Measurements from ENCODE around the gene LAMTOR2. TPM values are rescaled to one million over a fixed set of nuclear protein-coding genes. Genes with fewer than 3 reads are reported as not detected.

Gene LAMTOR2
- total RNA-seq, 1 experiment from 2014 or later, result 50.6 TPM

DNA sequence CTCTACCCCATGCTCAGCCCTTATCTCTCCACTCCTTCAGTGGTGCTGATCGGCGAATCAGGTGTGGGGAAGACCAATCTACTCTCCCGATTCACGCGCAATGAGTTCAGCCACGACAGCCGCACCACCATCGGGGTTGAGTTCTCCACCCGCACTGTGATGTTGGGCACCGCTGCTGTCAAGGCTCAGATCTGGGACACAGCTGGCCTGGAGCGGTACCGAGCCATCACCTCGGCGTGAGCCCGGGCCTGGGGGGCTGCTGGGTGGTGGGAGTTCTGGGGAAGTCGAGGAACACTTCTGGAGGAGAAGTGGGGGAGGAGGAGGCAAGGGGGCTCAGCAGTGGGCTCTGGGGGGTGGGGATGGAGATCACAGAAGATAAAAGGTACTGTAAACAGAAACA lies 11.3 kb downstream of the LAMTOR2 start:
- no peak overlapping the region for H3K4ac ChIP-seq (ENCODE audit: low read depth, low read length)
- H3K36me3 Mint-ChIP-seq (ENCODE audit: insufficient read depth in 1 of 3, low read depth in 3 of 3), result peaks cover 4 to 27% (median 23%) of the 10 kb centered on the region in 3 experiments; a peak in 6 of 7 replicates
- H3K27ac ChIP-seq (ENCODE audit: insufficient read length, low read depth, low read length), result no peak overlapping the region
- no peak overlapping the region for H3K18ac ChIP-seq (ENCODE audit: insufficient read length, low read depth, low read length)
- H3K79me2 ChIP-seq (ENCODE audit: insufficient read depth, low read length), result no peaks in the 10 kb centered on the region
- H4K91ac ChIP-seq (ENCODE audit: insufficient read length, low read depth, low read length), result no peak overlapping the region
- H3K4me1 ChIP-seq (ENCODE audit: insufficient read depth, low read length), result no peaks in the 10 kb centered on the region
- H2BK5ac ChIP-seq (ENCODE audit: insufficient read length, low read length), result no peak overlapping the region
- H3K9me3 ChIP-seq (ENCODE audit: control insufficient read depth, low read depth, low read length), result no peaks in the 10 kb centered on the region
- no peak overlapping the region for H2AFZ ChIP-seq (ENCODE audit: low read length)
- H3K4me1 Mint-ChIP-seq, result peaks cover 42 to 59% of the 10 kb centered on the region in 2 experiments
- H2BK12ac ChIP-seq (ENCODE audit: insufficient read length, low read depth, low read length), result no peak overlapping the region
- H3K27me3 Mint-ChIP-seq (ENCODE audit: low read depth), result no peaks in the 10 kb centered on the region; the same call in none of the 2 replicates
- no peak overlapping the region for H4K8ac ChIP-seq (replicated peaks; ENCODE audit: insufficient read length, low read depth, low read length)
- H4K20me1 ChIP-seq (ENCODE audit: control insufficient read depth, insufficient read depth, insufficient read length), result no peaks in the 10 kb centered on the region
- no peak overlapping the region for H2AK5ac ChIP-seq (ENCODE audit: insufficient read length, low read length)
- H3K4me3 Mint-ChIP-seq, result no peak overlapping the region; a peak in 2 of 5 replicates
- H3K9me3 Mint-ChIP-seq, result no peaks in the 10 kb centered on the region; a peak in 1 of 5 replicates
- H2BK20ac ChIP-seq (ENCODE audit: low read depth, low read length, poor library complexity, severe bottlenecking), result no peak overlapping the region
- H3K27me3 ChIP-seq (ENCODE audit: insufficient read depth, low read length), result no peaks in the 10 kb centered on the region
- no peak overlapping the region for H4K5ac ChIP-seq (ENCODE audit: insufficient read length, low read depth, low read length)
- no peak overlapping the region; the same call in 1 of the 2 replicates for H3K14ac ChIP-seq (ENCODE audit: insufficient read depth, low read length)
- peaks cover 4% of the 10 kb centered on the region for H3K23me2 ChIP-seq (ENCODE audit: insufficient read length, low read depth, low read length, poor library complexity, severe bottlenecking)
- TF ChIP-seq, protein P1, sequence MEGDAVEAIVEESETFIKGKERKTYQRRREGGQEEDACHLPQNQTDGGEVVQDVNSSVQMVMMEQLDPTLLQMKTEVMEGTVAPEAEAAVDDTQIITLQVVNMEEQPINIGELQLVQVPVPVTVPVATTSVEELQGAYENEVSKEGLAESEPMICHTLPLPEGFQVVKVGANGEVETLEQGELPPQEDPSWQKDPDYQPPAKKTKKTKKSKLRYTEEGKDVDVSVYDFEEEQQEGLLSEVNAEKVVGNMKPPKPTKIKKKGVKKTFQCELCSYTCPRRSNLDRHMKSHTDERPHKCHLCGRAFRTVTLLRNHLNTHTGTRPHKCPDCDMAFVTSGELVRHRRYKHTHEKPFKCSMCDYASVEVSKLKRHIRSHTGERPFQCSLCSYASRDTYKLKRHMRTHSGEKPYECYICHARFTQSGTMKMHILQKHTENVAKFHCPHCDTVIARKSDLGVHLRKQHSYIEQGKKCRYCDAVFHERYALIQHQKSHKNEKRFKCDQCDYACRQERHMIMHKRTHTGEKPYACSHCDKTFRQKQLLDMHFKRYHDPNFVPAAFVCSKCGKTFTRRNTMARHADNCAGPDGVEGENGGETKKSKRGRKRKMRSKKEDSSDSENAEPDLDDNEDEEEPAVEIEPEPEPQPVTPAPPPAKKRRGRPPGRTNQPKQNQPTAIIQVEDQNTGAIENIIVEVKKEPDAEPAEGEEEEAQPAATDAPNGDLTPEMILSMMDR (conservative IDR thresholded peaks at IDR 0.05), result no peak
- no peak overlapping the region for H2BK15ac ChIP-seq (ENCODE audit: low read depth, low read length)
- no peak overlapping the region for H3T11ph ChIP-seq (ENCODE audit: low read length)
- no peak overlapping the region for H2BK120ac ChIP-seq (ENCODE audit: low read depth, low read length, poor library complexity, severe bottlenecking)
- WGBS (ENCODE audit: extremely low coverage, insufficient read length, low lambda C conversion rate), result no CpG with 5 or more reads among the region's 16 CpGs
- peak overlapping the region in 1 of 3 experiments; percentile 34; a peak in 2 of 7 replicates for H3K27ac Mint-ChIP-seq
- no peak for DNase-seq
- H3K4me2 ChIP-seq (ENCODE audit: insufficient read depth, insufficient read length, low read length), result no peak overlapping the region
- no peak overlapping the region for H3K56ac ChIP-seq (ENCODE audit: insufficient read length, low read depth, low read length)
- no peak overlapping the region for H3K23ac ChIP-seq (ENCODE audit: insufficient read length, low read depth, low read length)
- H3K9ac ChIP-seq (ENCODE audit: extremely low read depth, insufficient read length, low read length), result no peak overlapping the region
- no peaks in the 10 kb centered on the region for H3K79me1 ChIP-seq (ENCODE audit: insufficient read depth, low read depth, low read length, poor library complexity, severe bottlenecking)

Data from H9 (cell line).